Measurements from ENCODE around the gene ZNF519. TPM values are rescaled to one million over a fixed set of nuclear protein-coding genes. Genes with fewer than 3 reads are reported as not detected.
"Not testable (repeated sequence)": the region's sequence is repeated elsewhere in the genome, so short reads cannot be mapped to it uniquely, and the experiment has no call there.

Gene ZNF519
- total and polyA plus RNA-seq, 4 experiments from 2014 or later = 3.5 to 15.4 (median 9.1) TPM

DNA sequence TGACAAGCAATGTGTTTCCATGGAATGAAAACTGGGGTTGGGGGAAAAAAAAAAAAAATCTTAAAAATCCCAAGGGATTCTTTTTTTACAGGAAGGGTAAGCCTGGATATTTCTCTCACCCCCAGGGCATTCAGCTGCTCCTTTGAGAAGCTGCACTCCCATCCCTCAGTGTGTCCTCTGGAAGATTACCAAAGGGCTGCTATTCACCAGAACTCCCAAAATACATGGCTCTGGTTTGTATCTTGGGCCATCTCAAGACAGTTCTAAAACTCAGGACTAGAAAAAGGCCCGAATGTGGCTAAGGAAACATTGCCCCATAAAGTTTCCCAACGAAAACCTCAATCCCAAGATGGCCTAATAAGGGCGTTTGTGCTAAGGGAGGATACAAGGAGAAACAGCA lies 1.4 kb downstream of the ZNF519 start:
- H3K36me3 Mint-ChIP-seq; H3K36me3 ChIP-seq (ENCODE audit: insufficient read depth, low read length); CTCF ChIA-PET (ENCODE audit: partially characterized antibody); H3K27me3 ChIP-seq (ENCODE audit: insufficient read depth, low read length); DNase-seq; H3K27me3 Mint-ChIP-seq; H3K9me3 ChIP-seq (ENCODE audit: control insufficient read depth in 1 of 2, low read length in 2 of 2); H3K27ac ChIP-seq (ENCODE audit: low read depth, low read length); H3K4me1 ChIP-seq (ENCODE audit: insufficient read depth, low read length); H3K4me3 ChIP-seq (ENCODE audit: low read length in 2 of 2); POLR2A ChIA-PET (ENCODE audit: partially characterized antibody); H3K9me3 Mint-ChIP-seq: not testable (repeated sequence)
- peaks cover 13 to 29% (median 16%) of the 10 kb centered on the region in 4 donors for H3K4me1 Mint-ChIP-seq
- peak overlapping the region in 4 of 7 donors; percentile 8 to 93 (median 56) for H3K27ac Mint-ChIP-seq
- intact Hi-C loops (cut with micrococcal nuclease) = loop anchor here (10.0 kb wide), 1 partner anchor 1756 kb away; the partner anchor contains the start of gene AFG3L2
- peak overlapping the region in 6 of 8 donors; percentile 48 to 67 (median 64) for H3K4me3 Mint-ChIP-seq

DNA sequence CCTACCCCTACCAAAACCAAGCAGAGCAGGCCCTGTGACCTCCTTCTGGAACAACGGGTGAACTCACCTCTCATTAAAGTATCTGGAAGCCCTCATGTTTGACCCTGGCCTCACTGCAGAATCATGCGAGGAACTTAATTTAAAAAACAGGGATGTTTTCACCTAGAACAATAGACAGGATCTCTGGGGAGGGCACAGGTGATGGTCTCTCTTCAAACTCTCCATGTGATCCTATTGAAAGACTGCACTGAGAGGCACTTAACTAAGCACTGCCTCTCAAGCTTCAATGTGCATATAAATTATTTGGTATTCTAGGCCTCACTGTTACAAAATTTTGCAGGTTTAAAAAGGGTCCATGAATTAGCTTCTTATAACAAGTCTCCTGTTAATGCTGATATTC lies 7.5 kb downstream of the ZNF519 start:
- Histone ChIP-seq H3K27ac (ENCODE audit: low read depth, low read length) (no peak overlapping the region), H3K4me3 (ENCODE audit: low read length in 2 of 2) (no peak overlapping the region), H3K9me3 (ENCODE audit: control insufficient read depth in 1 of 2, low read length in 2 of 2) (no peaks in the 10 kb centered on the region), H3K27me3 (ENCODE audit: insufficient read depth, low read length) (no peaks in the 10 kb centered on the region), H3K36me3 (ENCODE audit: insufficient read depth, low read length) (no peaks in the 10 kb centered on the region), H3K4me1 (ENCODE audit: insufficient read depth, low read length) (no peaks in the 10 kb centered on the region)
- ChIA-PET POLR2A (ENCODE audit: partially characterized antibody) (interaction anchor here (0.6 kb wide), 1 partner anchor 566 kb away, joined by 3 read pairs; no protein-coding TSS in a partner anchor), CTCF (ENCODE audit: partially characterized antibody) (no interaction called here)
- H3K36me3 Mint-ChIP-seq = peaks cover 0 to 7% of the 10 kb centered on the region in 2 donors
- no peaks in the 10 kb centered on the region for H3K9me3 Mint-ChIP-seq
- DNase-seq = no peak
- no peak overlapping the region for H3K4me3 Mint-ChIP-seq
- H3K4me1 Mint-ChIP-seq = peaks cover 0 to 11% (median 8%) of the 10 kb centered on the region in 4 donors
- intact Hi-C loops (cut with micrococcal nuclease) = no loop called here
- H3K27me3 Mint-ChIP-seq = no peaks in the 10 kb centered on the region
- H3K27ac Mint-ChIP-seq = peak overlapping the region in 1 of 7 donors; percentile 14

DNA sequence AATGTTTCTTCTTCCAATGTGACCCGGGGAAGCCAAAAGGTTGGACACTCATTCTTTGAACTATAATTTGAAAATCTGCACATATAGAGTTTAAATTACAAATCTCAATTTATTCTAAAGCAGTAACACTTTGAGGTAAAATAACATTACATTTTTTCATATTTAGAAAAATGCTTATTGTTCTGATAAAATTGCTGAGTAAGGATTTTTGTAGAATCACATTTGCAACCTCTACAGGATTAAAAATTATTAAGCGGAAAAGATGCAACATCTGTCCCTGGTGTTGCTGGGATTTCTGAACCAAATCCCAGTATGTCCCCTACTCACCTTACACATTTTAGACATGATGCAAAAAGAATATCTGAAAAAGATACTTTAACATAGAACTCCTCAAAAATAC lies 10.1 kb downstream of the ZNF519 start:
- Mint-ChIP-seq H3K27ac (no peak overlapping the region), H3K9me3 (peaks cover 0 to 1% (median 0%) of the 10 kb centered on the region in 8 donors)
- POLR2A ChIA-PET (ENCODE audit: partially characterized antibody) = no interaction called here

DNA sequence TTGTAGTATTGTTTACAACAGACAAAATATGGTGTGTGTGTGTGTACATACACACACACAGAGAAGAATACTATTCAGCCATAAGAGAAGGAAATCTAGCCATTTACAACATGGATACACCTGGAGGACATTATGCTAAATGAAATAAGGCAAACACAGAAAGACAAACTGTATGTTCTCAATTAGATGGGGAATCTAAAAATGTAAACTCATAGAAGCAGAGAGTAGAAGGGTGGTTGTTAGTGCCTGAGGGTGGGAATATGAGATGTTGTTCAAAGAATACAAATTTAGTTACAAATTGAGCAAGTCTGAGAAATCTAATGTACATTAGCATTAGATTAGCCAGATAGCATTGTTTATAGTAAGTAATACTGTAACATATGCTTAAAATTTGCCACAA lies 11.3 kb downstream of the ZNF519 start:
- peaks cover 12 to 23% of the 10 kb centered on the region in 2 donors for H3K36me3 Mint-ChIP-seq
- H3K27ac Mint-ChIP-seq = no peak overlapping the region

More for the DNA sequence above, 10.1 kb downstream of the ZNF519 start:
- Histone ChIP-seq H3K27me3 (ENCODE audit: insufficient read depth, low read length) (no peaks in the 10 kb centered on the region), H3K4me1 (ENCODE audit: insufficient read depth, low read length) (no peaks in the 10 kb centered on the region), H3K4me3 (ENCODE audit: low read length in 2 of 2) (no peak overlapping the region), H3K27ac (ENCODE audit: low read depth, low read length) (no peak overlapping the region), H3K36me3 (ENCODE audit: insufficient read depth, low read length) (no peaks in the 10 kb centered on the region), H3K9me3 (ENCODE audit: control insufficient read depth in 1 of 2, low read length in 2 of 2) (no peaks in the 10 kb centered on the region)
- Mint-ChIP-seq H3K27me3 (no peaks in the 10 kb centered on the region), H3K36me3 (peaks cover 10 to 15% of the 10 kb centered on the region in 2 donors), H3K4me3 (no peak overlapping the region), H3K4me1 (peaks cover 0 to 9% (median 6%) of the 10 kb centered on the region in 4 donors)
- DNase-seq = no peak
- CTCF ChIA-PET (ENCODE audit: partially characterized antibody) = no interaction called here
- intact Hi-C loops (cut with micrococcal nuclease) = no loop called here

DNA sequence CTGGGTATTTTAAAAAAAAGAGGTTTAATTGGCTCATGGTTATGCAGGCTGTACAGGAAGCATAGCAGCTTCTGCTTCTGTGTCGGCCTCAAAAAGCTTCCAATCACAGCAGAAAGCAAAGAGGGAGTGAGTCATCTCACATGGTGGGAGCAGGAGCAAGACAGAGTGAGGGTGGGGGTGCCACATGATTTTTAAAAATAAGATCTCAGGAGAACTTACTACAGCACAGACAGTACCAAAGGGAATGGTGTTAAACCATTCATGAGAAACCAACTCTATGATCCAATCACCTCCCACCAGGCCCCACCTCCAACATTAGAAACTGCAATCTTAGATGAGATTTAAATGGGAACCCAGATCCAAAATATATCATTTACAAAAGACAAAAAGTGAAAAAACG lies 14.6 kb downstream of the ZNF519 start:
- Histone ChIP-seq H3K4me1 (ENCODE audit: insufficient read depth, low read length) (no peaks in the 10 kb centered on the region), H3K9me3 (ENCODE audit: control insufficient read depth in 1 of 2, low read length in 2 of 2) (no peaks in the 10 kb centered on the region), H3K27me3 (ENCODE audit: insufficient read depth, low read length) (no peaks in the 10 kb centered on the region), H3K36me3 (ENCODE audit: insufficient read depth, low read length) (no peaks in the 10 kb centered on the region), H3K4me3 (ENCODE audit: low read length in 2 of 2) (no peak overlapping the region), H3K27ac (ENCODE audit: low read depth, low read length) (no peak overlapping the region)
- H3K4me1 Mint-ChIP-seq = peaks cover 0 to 4% (median 2%) of the 10 kb centered on the region in 4 donors
- no peak for DNase-seq
- intact Hi-C loops (cut with micrococcal nuclease) = no loop called here
- peaks cover 15 to 31% of the 10 kb centered on the region in 2 donors for H3K36me3 Mint-ChIP-seq
- H3K9me3 Mint-ChIP-seq = peaks cover 0 to 6% (median 3%) of the 10 kb centered on the region in 8 donors
- POLR2A ChIA-PET (ENCODE audit: partially characterized antibody) = no interaction called here
- H3K4me3 Mint-ChIP-seq = no peak overlapping the region
- no peaks in the 10 kb centered on the region for H3K27me3 Mint-ChIP-seq
- H3K27ac Mint-ChIP-seq = no peak overlapping the region
- CTCF ChIA-PET (ENCODE audit: partially characterized antibody) = no interaction called here

More for the DNA sequence above, 11.3 kb downstream of the ZNF519 start:
- Histone ChIP-seq H3K27me3 (ENCODE audit: insufficient read depth, low read length) (no peaks in the 10 kb centered on the region), H3K27ac (ENCODE audit: low read depth, low read length) (no peak overlapping the region), H3K4me3 (ENCODE audit: low read length in 2 of 2) (no peak overlapping the region), H3K36me3 (ENCODE audit: insufficient read depth, low read length) (no peaks in the 10 kb centered on the region), H3K9me3 (ENCODE audit: control insufficient read depth in 1 of 2, low read length in 2 of 2) (no peaks in the 10 kb centered on the region), H3K4me1 (ENCODE audit: insufficient read depth, low read length) (no peaks in the 10 kb centered on the region)
- no peaks in the 10 kb centered on the region for H3K27me3 Mint-ChIP-seq
- ChIA-PET CTCF (ENCODE audit: partially characterized antibody) (no interaction called here), POLR2A (ENCODE audit: partially characterized antibody) (no interaction called here)
- DNase-seq = no peak
- H3K4me1 Mint-ChIP-seq = peaks cover 0 to 7% (median 5%) of the 10 kb centered on the region in 4 donors
- H3K9me3 Mint-ChIP-seq = peaks cover 0 to 3% (median 0%) of the 10 kb centered on the region in 8 donors
- no peak overlapping the region for H3K4me3 Mint-ChIP-seq
- intact Hi-C loops (cut with micrococcal nuclease) = no loop called here

DNA sequence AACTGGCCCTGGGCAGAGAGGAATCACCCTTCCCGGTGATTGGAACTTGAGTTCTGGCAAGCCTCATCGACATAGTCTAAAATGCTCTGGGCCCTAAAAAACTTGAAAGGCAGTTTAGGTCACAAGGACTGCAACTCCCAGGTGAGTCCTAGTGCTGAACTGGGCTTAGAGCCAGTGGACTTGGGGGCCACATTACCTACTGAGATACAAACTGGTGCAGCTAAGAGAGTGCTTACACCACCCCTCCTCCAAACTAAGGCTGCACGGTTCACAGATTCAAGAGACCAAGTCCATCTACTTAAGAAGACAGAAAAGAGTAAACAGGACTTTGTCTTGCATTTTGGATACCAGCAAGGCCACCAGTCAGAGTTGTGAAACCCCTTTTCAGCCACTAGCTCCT lies 25.3 kb downstream of the ZNF519 start:
- CTCF ChIA-PET (ENCODE audit: partially characterized antibody) = no interaction called here
- peaks cover 0 to 78% (median 51%) of the 10 kb centered on the region in 8 donors for H3K9me3 Mint-ChIP-seq

DNA sequence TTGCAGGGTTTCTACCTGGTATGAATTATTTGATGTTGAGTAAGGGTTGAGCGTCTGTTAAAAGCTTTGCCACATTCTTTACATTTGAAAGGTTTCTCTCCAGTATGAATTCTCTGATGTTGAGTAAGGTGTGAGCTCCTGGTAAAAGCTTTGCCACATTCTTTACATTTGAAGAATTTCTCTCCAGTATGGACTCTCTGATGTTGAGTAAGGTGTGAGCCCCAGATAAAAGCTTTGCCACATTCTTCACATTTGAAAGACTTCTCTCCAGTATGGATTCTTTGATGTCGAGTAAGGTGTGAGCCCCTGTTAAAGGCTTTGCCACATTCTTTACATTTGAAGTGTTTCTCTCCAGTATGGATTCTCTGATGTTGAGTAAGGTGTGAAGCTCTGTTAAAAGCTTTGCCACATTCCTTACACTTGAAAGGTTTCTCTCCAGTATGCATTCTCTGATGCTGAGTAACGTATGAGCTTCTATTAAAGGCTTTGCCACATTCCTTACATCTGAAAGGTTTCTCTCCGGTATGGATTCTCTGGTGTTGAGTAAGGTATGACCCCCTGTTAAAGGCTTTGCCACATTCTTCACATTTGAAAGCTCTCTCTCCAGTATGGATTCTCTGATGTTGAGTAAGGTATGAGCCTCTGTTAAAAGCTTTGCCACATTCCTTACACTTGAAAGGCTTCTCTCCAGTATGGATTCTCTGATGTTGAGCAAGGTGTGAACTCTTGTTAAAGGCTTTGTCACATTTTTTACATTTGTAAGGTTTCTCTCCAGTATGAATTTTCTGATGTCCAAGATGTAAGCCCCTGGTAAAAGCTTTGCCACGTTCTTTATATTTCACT lies 27.1 kb downstream of the ZNF519 start:
- Histone ChIP-seq H3K36me3 (ENCODE audit: insufficient read depth, low read length) (no peaks in the 10 kb centered on the region), H3K9me3 (ENCODE audit: control insufficient read depth in 1 of 2, low read length in 2 of 2) (peaks cover 0 to 10% of the 10 kb centered on the region in 2 donors), H3K27ac (ENCODE audit: low read depth, low read length) (no peak overlapping the region), H3K4me3 (ENCODE audit: low read length in 2 of 2) (no peak overlapping the region), H3K4me1 (ENCODE audit: insufficient read depth, low read length) (no peaks in the 10 kb centered on the region), H3K27me3 (ENCODE audit: insufficient read depth, low read length) (no peaks in the 10 kb centered on the region)
- Mint-ChIP-seq H3K27ac (no peak overlapping the region), H3K4me3 (no peak overlapping the region), H3K9me3 (peaks cover 0 to 75% (median 51%) of the 10 kb centered on the region in 8 donors), H3K4me1 (peaks cover 5 to 12% (median 7%) of the 10 kb centered on the region in 4 donors), H3K27me3 (no peaks in the 10 kb centered on the region), H3K36me3 (peaks cover 54 to 67% of the 10 kb centered on the region in 2 donors)
- ChIA-PET CTCF (ENCODE audit: partially characterized antibody) (interaction anchor here (1.5 kb wide), 1 partner anchor 18 kb away, joined by 3 read pairs; no protein-coding TSS in a partner anchor), POLR2A (ENCODE audit: partially characterized antibody) (no interaction called here)
- DNase-seq = no peak
- intact Hi-C loops (cut with micrococcal nuclease) = no loop called here

More for the DNA sequence above, 25.3 kb downstream of the ZNF519 start:
- no peak overlapping the region for H3K4me3 Mint-ChIP-seq
- H3K4me1 Mint-ChIP-seq = no peaks in the 10 kb centered on the region
- POLR2A ChIA-PET (ENCODE audit: partially characterized antibody) = no interaction called here
- peaks cover 47 to 55% of the 10 kb centered on the region in 2 donors for H3K36me3 Mint-ChIP-seq
- no peak for DNase-seq
- Histone ChIP-seq H3K9me3 (ENCODE audit: control insufficient read depth in 1 of 2, low read length in 2 of 2) (peaks cover 0 to 10% of the 10 kb centered on the region in 2 donors), H3K27ac (ENCODE audit: low read depth, low read length) (no peak overlapping the region), H3K4me3 (ENCODE audit: low read length in 2 of 2) (no peak overlapping the region), H3K36me3 (ENCODE audit: insufficient read depth, low read length) (no peaks in the 10 kb centered on the region), H3K27me3 (ENCODE audit: insufficient read depth, low read length) (no peaks in the 10 kb centered on the region), H3K4me1 (ENCODE audit: insufficient read depth, low read length) (no peaks in the 10 kb centered on the region)
- H3K27me3 Mint-ChIP-seq = no peaks in the 10 kb centered on the region
- no peak overlapping the region for H3K27ac Mint-ChIP-seq
- intact Hi-C loops (cut with micrococcal nuclease) = no loop called here
